GM21825 (cell line): Measurements from ENCODE around the gene WBP2.

Experiments used
- ATAC-seq: cut with Tn5 transposase; IDR thresholded peaks from one replicate; pipeline ENCODE4 v1.9.1; 2021; ENCODE audit warnings: mild to moderate bottlenecking, moderate library complexity; ENCODE audit not compliant: unreplicated experiment

The WBP2 gene

DNA sequence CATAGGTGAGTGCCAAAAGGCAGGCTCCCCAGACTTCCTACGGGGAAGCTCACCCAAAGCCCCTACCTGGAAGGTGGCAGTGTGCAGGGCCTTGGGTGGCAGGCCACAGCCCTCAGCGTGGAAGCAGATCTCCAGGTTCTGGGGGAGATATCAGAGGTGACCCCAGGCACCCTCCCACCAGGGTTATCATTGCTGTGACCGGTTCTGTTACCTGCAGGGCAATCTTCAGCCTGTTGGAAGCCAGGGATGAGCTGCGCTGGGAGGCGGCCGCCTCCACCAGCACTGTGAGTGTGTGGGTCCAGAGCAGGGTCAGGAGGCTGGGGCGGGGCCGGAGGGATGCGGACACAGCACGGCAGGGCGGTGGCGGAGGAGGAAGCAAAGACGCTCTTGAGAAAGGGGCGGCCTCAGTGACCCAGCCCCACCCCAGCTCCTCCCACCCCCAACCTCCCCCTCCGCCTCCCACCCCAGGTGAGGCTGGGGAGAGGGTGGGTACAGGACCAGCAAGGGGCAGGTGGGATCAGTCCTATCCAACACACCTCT lies 24.0 kb downstream of the WBP2 start:
- ATAC-seq = no peak

DNA sequence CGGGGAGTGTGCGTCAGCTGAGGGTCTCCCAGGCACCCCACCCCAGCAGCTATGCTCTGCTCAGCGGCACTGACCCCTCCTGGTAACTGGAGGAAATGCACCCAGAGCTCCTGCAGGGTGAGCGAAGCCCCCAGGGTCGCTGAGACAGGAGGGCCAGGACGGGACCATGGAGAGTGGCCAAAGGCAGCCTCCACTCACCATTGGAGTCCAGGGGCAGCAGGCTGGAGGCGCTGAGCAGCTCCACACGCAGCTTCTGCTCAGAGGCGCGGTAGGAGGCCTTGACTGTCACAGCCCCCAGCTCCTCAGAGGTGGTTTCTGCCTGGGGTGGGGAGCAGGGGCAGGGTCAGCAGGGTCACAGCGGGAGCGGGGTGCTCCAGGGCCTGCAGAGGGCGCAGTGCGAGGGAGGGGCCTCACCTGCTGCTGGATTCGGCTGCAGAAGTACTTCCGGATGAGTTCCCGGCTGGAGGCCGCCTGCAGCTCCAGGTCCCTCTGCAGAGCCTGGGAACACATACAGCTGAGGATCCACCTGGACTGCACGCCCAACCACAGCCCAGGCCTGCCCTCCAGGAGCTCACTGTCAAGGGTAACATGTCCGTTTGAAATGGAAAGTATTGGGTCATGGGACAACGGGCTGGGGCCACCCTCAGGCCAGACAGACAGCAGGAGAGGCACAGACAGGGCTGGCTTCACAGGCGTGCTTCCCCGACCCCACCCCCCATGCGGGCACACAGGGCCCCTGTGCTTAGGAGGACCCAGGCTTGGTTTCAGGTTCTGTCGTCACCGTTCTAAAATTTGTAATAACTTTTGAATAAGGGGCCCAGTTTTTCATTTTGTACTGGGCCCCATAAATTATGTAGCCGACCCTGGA lies 24.7 kb downstream of the WBP2 start:
- ATAC-seq = no peak

DNA sequence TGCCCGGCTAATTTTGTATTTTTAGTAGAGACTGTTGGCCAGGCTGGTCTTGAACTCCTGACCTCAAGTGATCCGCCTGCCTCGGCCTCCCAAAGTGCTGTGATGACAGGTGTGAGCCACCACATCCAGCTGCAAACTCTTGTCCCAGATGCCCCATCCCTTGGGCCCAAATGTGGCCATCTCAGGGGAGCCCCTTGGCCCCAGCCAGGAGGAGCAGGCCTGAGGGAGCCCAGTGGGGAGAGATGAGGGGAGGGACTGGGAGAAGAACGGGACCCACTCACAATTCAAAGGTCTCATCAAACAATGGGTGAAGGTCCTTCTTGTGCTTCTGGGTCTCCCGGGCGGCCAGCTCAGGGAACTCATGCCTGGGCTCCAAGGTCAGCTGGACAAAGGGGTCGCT lies 25.4 kb downstream of the WBP2 start:
- ATAC-seq = no peak

DNA sequence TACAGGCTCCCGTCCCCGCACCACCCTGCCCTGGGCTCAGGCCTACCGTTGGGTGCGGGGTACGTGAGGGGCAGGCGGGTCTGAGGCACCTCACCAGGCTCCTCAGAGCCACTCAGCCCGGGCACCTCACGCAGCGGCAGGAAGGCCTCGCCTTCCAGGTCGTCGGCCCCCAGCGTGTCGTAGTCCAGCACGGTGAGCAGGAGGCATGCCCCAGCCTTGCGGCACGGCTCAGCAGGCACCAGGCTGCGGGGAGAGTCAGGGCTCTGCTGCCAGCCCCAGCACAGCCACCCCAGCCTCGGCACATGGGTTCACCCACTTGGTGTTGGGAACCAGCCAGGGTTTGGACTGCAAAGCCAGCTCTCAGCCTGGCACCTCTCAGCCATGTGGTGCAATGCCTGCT lies 26.4 kb downstream of the WBP2 start:
- no peak for ATAC-seq

DNA sequence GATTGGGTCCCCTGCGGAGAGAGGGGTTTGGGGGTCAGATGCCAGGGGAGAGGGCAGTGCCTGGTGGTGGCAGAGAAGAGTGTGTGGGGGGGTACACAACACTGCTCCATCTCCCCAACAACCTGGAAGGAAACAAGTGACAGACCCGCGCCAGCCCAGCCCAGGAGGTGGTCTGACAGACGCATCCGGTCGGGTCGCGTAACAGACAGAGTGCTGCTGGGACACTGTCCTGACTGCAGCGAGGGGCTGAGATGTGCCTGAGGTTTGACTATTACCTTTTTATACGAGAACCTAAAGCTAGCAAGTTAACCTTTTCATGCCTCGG lies 27.1 kb downstream of the WBP2 start:
- no peak for ATAC-seq

DNA sequence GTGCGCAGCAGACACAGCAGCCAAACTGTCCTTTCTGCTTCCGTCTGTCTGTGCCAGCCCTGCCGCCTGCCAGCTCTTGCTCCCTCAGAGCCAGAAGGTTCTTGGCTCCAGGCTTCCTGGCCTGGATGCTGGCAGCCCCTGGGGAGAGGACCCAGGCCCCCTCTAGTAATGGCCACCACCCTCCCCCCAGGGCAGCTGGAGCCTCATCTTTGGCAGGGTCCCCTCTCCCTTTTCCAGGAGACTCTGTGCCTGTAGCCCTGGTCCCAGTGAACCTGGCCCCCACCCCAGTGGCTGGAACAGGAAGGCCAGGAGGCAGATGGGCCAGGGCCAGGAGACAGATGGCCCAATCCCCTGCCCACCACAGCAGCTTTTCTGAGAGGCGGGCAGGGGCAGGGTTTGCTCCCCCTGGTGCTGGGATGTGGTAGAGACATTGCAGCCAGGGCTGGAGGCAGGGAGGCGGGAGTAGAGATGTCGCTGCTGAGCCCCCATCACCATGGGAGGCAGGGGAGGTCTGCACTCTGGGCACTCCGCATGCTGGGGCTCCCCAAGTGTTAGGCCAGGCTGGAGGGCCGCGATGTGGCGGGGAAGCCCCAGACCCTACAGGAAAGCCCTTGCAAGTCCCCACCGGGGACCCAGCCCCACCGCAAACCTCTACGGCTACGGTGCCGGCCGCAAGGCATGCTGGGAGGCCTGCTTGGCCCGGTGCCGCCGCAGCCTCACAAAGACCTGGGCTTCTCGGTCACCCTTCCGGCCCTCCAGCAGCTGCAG lies 27.6 kb downstream of the WBP2 start:
- ATAC-seq = no peak

DNA sequence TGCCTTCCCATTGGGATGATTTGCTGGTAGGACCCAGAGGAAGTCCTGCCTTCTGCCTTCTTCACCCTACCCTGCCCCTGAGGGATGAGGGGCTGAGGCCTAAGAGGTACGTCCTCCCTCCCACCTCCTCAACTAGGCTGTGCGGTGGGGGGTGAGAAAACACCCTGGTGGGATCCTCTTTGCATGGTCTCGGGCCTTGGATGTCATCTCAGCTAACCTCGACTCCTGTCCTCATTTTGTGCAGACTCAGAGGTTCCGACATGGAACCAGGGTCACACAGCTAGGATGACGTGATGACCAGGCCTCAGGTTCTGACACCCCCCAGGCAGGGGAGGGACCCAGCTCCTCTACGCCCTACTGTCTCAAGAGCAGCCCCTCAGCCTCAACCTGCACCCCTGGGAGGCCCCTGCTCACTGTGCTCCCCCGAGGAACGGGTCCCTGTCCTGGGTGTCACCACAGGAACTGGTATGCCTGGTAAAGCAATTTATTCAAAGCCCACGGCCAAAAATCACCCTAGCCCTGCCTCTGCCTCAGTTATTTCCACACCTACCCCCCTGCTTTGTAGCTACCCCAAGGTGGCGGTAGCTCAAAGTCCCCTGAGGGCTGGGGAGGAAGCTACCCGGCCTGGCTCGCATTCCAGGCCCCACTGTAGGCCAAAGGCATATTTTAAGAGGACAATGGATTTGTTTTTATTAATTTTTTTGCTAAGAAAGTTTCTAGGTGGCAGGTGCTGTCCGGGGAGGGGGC lies 28.4 kb downstream of the WBP2 start:
- no peak for ATAC-seq

DNA sequence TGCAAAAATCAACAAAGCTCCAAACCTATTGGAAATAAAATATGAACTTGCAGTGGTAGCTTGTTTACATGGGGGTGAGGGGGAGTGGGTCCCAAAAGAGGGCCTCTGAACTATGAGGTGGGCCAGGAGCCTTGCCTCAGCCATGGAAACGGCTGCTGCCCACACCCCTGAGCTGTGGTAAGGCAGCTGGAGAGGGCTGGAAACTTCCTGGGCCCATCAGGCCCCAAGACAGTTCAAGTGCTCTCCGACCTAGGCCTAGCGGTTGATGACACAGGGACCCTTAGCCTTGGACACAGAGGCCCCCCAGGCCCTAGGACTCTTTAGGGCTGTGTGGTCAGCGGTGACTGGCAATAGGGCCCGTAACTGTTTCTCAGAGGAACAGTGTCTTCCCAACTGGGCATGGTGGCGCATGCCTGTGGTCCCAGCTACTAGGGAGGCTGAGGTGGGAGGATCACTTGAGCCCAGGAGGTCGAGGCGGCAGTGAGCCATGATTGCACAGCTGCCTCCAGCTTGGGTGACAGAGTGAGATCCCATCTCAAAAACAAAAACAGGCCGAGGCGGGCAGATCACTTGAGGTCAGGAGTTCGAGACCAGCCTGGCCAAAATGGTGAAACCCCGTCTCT lies 29.3 kb downstream of the WBP2 start:
- no peak for ATAC-seq

DNA sequence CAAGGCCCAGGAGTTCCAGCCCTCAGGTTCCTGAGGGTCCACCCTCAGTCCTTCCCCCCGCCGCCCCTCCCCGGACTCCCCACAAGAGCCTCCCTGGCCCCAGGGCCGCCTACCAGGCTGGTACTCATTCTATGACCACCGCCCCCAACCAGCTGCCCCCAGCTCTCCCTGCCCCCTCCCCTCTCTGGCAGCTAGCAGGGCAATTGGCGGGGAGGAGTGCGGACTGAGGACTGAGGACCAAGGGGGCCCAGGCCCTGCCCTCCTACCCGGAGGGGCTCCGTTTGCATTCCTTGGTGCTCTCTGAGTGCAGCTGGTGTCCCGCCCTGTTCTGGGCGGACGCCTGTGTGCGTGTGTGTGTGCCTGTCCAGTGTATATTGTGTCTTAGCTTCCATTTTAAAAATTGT lies 30.0 kb downstream of the WBP2 start:
- no peak for ATAC-seq

DNA sequence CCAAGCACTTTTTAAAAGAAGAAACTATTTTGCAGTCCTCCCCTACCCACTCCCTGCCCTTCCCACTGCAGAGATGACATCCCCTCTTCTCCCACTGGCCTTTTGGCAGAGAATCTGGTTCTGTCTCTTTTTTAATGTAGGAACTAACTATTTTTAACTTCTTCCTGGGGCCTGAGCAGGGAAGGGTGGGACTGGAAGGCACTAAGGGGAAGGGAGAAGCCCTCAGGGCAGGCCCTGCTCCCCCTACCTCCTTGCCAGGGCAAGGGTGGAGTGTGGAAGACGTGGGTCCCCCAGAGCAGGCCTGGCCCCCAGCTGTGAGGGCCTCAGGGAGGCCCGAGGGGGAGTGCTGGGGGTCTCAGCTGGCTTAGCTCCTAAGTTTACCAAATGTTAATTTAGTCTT lies 30.5 kb downstream of the WBP2 start:
- no peak for ATAC-seq

DNA sequence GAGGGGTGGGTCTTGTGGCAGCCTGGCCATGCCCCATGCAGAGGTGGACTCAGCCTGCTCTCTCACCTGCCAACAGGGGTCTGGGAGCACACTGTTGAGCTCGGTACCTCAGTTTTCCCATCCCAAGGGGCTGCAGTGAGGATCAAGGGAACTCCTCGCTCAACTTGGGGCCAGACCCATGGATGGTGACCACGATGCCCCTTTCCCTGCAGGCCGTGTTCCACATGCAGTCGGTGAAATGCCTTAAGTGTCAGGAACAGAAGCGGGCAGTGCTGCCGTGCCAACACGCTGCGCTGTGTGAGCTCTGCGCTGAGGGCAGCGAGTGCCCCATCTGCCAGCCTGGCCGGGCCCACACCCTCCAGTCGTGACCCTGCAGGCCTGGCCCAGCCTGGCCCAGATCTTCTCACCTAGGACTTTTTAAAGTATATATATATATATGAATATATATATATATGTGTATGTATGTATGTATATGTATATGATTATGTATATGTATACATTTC lies 31.0 kb downstream of the WBP2 start:
- no peak for ATAC-seq

DNA sequence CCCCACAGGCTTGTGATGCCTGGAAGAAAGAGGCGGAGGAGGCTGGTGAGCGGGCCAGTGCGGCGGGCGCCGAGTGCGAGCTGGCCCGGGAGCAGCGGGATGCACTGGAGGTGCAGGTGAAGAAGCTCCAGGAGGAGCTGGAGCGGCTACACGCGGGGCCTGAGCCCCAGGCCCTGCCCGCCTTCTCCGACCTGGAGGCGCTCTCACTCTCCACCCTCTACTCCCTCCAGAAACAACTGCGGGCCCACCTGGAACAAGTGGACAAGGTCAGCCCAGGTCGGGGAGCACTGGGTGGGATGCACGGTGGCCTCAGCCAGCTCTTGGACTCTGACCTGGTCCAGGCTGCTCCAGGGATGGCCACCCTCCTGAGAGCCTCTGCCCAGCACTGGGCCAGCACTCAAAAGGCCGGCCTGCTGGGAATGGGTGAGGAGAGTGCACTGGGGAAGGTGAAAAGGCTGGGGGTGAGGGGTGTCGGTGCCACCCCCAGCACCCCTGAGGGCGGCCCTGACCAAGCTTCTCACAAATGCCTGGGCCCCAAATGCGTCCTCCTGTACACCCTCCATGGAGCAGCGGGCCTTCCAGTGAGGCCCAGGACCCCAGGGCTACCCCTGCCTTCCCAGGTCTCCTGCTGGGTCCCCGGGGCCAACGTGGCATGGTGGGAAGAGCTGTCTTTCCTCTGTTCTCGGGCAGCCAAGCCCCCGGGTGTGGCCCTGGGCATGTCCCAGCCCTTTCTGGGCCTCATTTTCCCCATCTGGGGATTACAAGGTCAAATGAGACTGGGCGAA lies 31.7 kb downstream of the WBP2 start:
- no peak for ATAC-seq

DNA sequence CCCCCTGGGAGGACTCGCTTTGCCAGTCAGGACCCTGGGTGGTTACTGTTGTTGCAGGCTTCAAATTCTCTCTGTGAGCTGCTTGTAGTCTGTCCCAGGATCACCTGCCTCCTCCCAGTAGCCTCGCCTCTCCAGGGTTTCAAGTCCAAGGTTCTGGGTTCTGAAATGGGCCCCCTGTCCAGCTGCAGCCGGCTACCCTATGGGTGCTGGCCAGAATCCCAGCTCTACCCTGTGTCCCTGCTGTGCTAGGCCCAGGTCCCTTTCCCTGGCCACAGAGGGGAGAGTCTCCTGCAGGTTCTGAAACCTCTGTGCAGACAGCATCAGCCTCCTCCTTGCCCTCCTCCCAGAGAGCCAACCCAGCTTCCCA lies 32.4 kb downstream of the WBP2 start:
- no peak for ATAC-seq

DNA sequence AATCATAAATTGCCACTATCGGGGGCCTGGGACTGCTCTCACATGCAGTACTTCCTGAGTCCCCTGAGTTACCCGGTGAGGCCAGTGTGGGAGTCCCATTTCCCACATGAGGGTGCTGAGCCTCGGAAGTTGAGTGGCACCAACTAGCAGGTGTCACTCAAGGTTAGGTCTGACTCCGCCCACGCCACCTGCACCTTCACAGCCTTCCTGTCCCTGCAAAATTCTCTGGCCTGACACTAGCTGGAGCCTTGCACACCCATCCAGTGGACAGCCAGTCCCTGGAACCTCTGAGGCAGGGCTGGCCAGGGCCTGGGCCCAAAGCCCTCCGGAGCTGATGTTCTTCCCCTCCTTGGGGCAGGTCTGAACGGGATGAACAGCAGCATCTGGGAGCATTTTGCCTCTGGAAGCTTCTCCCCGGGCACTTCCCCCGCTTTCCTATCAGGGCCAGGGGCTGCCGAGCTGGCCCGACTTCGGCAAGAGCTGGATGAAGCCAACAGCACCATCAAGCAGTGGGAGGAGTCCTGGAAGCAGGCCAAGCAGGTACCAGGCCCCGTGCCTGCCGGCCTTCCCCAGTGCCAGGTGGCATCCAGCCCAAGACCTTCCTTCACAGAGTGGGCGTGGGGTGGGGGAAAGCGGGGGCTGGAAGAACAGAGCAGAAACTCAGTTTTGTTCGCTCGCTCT lies 32.9 kb downstream of the WBP2 start:
- no peak for ATAC-seq

DNA sequence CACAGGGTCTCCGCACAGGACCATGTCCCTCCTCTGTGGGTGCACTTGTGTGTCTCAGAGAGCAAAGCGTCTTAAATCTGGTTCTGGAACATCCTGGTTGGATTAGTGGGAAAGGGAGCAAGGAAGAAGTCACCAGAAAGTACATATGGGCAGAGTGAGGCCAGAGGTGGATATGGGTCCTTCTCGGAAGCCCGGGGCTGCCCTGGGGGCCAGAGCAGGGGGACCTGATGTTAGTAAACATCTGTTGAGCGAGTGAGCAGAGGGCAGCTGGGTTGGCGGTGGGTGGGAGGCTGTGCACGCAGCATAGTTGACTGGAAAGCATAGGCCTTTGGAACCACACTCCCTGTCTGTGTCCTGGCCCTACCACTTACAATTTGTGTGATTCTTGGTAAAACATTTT lies 33.6 kb downstream of the WBP2 start:
- no peak for ATAC-seq

DNA sequence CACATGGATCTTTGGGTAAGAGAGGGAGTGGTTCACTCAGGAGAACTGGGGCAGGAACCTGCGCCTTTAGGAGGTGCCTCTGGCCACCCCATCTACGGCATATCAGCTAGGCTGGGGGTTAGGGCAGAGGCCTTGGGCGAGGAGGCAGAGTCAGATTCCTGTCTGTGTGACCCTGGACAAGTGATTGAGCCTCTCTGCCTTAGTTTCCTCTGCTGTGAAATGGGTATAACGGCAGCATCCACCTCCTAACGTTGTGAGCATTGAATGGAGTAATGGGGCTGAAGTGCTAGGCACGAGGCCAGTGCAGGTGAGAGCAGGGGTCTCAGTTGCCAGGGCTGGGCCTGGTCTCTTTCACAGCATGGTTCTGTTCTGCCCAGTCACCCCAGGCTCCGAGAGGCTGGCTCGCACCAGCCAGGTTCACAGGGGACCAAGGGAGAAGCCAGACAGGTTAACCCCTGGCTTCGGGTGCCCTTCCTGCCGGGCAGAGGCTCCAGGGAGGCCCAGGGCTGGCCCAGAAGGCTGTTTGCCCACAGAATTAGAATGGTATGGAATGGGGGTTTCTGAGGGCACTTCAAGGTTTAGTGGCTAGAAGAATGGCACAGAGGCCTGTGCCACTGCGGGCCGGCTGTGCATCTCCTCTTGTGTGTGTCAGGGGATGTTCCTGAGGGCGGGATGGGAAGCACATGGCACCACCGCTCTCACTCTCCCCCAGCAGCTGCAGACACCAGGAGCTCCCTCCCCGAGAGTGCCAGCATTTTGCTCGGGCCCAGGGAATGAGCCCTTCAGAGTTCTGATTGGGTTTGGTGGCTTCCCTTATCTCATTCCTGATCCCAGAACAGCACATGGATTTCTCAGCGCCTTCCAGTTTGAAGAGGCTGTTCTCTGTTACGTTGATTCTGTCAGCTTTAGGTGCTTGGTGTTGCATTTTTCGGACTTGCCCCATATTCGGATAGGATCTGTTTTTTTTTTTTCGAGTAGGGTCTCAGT lies 34.7 kb downstream of the WBP2 start:
- ATAC-seq = no peak

DNA sequence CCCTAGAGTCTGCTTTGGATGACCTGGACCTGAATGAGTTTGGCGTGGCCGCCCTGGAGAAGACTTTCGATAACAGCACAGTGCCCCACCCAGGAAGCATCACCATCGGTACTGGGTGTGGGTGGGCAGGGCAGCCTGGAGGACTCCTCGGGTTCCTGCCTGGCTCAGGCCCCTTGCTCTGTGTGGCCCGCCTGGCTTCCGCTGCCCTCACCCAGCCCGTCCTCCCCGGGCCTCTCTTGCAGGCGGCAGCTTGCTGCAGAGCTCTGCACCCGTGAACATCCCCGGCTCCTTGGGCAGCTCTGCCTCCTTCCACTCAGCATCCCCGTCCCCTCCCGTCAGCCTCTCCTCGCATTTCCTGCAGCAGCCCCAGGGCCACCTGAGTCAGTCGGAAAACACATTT lies 35.5 kb downstream of the WBP2 start:
- no peak for ATAC-seq

DNA sequence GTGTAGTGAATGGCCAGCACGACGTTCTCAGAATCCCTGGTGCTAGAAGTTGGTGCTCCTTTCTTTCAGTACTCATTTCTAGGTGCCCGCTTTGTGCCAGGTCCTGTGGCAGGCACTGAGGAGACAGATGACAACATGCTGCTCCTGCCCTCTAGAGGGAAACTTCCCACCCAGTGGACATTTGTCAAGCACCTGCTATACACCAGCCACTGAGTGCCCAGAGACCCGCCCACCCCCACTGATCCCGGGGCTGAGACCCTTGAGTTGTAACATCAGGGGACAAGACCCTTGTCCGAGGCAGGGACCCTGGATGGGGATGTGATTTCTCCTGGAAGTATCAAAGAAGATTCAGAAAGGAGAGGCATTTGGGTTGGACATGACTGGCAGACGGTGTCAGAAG lies 36.0 kb downstream of the WBP2 start:
- no peak for ATAC-seq
